ENCODE data around the gene CEACAM4.
"Not testable (repeated sequence)": the region's sequence is repeated elsewhere in the genome, so short reads cannot be mapped to it uniquely, and the experiment has no call there.

The CEACAM4 gene

DNA sequence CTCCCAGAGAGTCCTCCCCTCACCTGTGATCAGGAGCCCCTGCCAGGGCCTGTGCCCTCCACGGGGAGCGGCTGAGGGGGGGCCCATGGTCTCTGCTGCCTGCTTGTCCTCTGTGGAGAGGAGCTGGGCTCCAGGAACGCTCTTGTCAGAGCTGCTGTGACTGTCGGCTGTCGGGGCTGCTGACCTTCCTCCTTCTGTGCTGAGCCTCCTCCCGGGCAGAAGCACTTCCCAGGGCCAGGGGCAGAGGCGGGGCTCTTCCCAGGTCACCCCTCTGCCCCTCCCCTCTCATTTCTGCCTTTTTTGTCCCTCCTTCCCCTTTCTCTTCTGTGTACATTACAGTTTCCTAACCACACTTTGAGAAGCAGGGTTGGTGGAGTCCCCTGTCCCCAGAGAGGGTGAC lies at the start of gene CEACAM4:
Gene CEACAM4 (minus strand): TSS at position 198 of the 400 bp plus-strand sequence. CDS start 111 bp downstream, at position 87.
- Histone ChIP-seq H3K4me3 (peak within 1 kb of the TSS; percentile 18 to 26), H3K27me3 (peaks cover 0 to 5% of the 10 kb centered on the region in 2 donors), H3K9me3 (peaks cover 0 to 8% (median 0%) of the 10 kb centered on the region in 3 donors), H3K36me3 (no peaks in the 10 kb centered on the region), H3K27ac (no peak within 1 kb of the TSS), H3K4me1 (no peaks in the 10 kb centered on the region)
- TF ChIP-seq, protein P1, sequence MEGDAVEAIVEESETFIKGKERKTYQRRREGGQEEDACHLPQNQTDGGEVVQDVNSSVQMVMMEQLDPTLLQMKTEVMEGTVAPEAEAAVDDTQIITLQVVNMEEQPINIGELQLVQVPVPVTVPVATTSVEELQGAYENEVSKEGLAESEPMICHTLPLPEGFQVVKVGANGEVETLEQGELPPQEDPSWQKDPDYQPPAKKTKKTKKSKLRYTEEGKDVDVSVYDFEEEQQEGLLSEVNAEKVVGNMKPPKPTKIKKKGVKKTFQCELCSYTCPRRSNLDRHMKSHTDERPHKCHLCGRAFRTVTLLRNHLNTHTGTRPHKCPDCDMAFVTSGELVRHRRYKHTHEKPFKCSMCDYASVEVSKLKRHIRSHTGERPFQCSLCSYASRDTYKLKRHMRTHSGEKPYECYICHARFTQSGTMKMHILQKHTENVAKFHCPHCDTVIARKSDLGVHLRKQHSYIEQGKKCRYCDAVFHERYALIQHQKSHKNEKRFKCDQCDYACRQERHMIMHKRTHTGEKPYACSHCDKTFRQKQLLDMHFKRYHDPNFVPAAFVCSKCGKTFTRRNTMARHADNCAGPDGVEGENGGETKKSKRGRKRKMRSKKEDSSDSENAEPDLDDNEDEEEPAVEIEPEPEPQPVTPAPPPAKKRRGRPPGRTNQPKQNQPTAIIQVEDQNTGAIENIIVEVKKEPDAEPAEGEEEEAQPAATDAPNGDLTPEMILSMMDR (IDR thresholded peaks at IDR 0.05), result no peak
- intact Hi-C loops (cut with DNase I; ENCODE audit: low total_unique reads), result no loop called here
- peak in 1 of 2 donors; percentile 48 for DNase-seq

DNA sequence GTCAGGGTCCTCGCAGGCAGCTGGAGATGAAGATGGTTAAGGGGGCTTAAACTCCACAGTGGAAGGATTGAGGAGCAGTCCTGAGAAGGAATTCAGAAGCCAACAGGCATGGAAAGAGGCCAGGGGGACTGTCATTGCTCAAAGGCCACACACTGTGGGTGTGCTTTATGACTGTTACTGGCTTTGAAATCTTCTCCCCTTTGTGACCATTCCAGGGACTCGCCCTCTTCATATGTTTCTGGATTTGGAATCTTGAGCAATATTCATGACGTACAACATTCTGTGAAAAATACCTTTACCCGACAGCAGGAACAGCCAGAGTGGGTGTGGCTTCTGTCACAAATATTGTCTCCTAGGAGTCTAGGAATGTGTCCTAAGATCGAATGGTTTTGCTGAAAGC lies 44.6 kb upstream of the CEACAM4 start:
- no peaks in the 10 kb centered on the region for H3K27me3 ChIP-seq
- no peak overlapping the region for H3K27ac ChIP-seq
- DNase-seq, result no peak

DNA sequence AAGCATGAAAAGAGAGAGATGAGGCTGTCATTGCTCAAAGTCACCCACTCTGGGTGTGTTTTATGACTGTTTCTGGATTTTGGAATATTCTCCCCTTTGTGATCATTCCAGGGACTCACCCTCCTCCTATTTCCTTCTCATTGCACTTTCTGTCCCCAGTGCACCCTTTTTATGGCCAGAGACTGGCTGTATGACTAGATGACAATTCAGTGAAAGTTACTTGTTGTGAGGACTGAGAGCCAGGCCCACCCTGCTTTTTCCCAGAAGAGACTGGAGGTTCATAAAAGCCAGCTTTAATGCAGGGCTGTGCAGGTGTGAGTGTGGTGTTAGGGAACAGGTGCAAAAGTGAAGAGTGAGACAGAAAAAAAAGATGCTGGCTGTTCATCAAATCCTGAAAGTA lies 43.9 kb upstream of the CEACAM4 start:
- no peak overlapping the region for H3K27ac ChIP-seq
- intact Hi-C loops (cut with DNase I; ENCODE audit: low total_unique reads), result no loop called here
- no peak for DNase-seq
- no peaks in the 10 kb centered on the region for H3K4me1 ChIP-seq
- TF ChIP-seq, protein P1 (IDR thresholded peaks at IDR 0.05), result no peak
- no peak overlapping the region for H3K4me3 ChIP-seq
- no peaks in the 10 kb centered on the region for H3K36me3 ChIP-seq
- no peaks in the 10 kb centered on the region for H3K27me3 ChIP-seq
- peaks cover 3 to 11% (median 7%) of the 10 kb centered on the region in 3 donors for H3K9me3 ChIP-seq

More for the DNA sequence above, 44.6 kb upstream of the CEACAM4 start:
- no peaks in the 10 kb centered on the region for H3K36me3 ChIP-seq
- H3K4me1 ChIP-seq, result no peaks in the 10 kb centered on the region
- H3K4me3 ChIP-seq, result no peak overlapping the region
- H3K9me3 ChIP-seq, result peaks cover 0 to 4% (median 0%) of the 10 kb centered on the region in 3 donors
- intact Hi-C loops (cut with DNase I; ENCODE audit: low total_unique reads), result no loop called here
- TF ChIP-seq, protein P1 (IDR thresholded peaks at IDR 0.05), result no peak

DNA sequence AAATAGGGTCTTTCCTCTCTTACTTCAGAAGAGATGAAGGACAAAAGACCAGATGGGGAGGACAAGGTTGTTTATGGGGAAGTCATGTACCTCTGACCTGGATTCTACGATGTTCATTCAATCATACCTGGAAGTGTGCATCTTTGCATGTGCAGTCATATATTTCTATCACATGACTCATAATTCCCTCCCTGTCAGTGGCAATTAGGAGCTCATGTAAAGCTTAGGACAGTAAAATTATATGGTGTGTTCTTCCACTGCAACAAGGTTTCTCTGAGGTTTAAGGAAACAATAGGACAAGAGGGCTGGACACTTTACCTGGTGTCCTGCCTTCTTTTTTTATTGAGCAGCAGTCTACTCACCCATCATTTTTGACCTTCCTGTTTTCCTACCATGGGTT lies 41.4 kb upstream of the CEACAM4 start:
- TF ChIP-seq, protein P1 (IDR thresholded peaks at IDR 0.05), result no peak
- intact Hi-C loops (cut with DNase I; ENCODE audit: low total_unique reads), result no loop called here
- H3K4me1 ChIP-seq, result no peaks in the 10 kb centered on the region
- H3K36me3 ChIP-seq, result no peaks in the 10 kb centered on the region
- peaks cover 3 to 27% (median 15%) of the 10 kb centered on the region in 3 donors for H3K9me3 ChIP-seq
- no peaks in the 10 kb centered on the region for H3K27me3 ChIP-seq
- H3K27ac ChIP-seq, result no peak overlapping the region
- no peak for DNase-seq
- H3K4me3 ChIP-seq, result no peak overlapping the region

DNA sequence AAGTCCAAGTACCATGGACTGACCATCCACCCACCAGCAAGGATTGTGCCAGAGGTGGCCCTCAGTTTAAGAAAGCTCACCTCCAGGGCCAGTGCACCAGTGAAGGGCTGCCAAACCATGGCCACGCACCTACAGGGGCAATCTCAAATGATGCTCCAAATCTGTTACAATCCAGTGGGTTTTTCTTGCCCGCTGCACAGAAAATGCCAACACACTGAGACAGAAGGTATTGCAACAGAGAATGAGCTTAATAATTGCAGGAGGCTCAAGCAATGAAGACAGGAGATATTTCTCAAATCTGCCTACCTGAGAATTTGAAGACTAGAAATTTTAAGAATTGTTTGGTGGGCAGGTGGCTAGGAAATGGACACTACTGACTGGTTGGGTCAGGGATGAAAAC lies 39.2 kb upstream of the CEACAM4 start:
- H3K4me1 ChIP-seq, result no peaks in the 10 kb centered on the region
- no peaks in the 10 kb centered on the region for H3K36me3 ChIP-seq
- H3K27ac ChIP-seq, result no peak overlapping the region
- TF ChIP-seq, protein P1 (IDR thresholded peaks at IDR 0.05), result no peak
- H3K4me3 ChIP-seq, result no peak overlapping the region
- intact Hi-C loops (cut with DNase I; ENCODE audit: low total_unique reads), result no loop called here
- no peaks in the 10 kb centered on the region for H3K27me3 ChIP-seq
- no peak for DNase-seq
- H3K9me3 ChIP-seq, result peaks cover 3 to 27% (median 15%) of the 10 kb centered on the region in 3 donors

DNA sequence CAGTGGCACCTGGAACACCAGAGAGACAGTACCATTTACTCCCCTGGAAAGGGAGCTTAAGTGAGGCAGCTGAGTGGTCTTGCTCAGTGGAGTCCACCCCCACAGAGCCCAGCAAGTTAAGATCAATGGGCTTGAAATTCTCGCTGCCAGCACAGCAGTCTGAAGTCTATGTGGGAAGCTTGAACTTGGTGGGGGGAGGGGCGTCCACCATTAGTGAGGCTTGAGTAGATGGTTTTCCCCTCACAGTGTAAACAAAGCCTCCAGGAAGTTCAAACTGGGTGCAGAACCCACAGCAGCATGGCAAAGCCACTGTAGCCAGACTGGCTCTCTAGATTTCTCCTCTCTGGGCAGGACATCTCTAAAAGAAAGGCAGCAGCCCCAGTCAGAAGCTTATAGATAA lies 30.3 kb upstream of the CEACAM4 start:
- Histone ChIP-seq H3K4me3 (no peak overlapping the region), H3K4me1 (no peaks in the 10 kb centered on the region), H3K9me3 (peaks cover 0 to 6% (median 0%) of the 10 kb centered on the region in 3 donors), H3K27me3 (no peaks in the 10 kb centered on the region), H3K27ac (no peak overlapping the region), H3K36me3 (no peaks in the 10 kb centered on the region)
- intact Hi-C loops (cut with DNase I; ENCODE audit: low total_unique reads), result no loop called here
- DNase-seq, result no peak
- TF ChIP-seq, protein P1 (IDR thresholded peaks at IDR 0.05), result no peak

DNA sequence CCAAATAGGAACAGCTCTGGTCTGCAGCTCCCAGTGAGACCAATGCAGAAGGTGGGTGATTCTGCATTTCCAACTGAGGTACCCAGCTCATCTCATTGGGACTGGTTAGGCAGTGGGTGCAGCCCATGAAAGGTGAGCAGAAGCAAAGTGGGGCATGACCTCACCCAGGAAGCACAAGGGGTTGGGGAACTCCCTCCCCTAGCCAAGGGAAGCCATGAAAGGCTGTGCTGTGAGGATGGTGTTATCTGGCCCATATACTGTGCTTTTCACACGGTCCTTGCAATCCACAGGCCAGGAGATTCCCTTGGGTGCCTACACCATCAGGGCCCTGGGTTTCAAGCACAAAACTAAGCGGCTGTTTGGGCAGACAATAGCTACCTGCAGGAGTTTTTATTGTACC lies 29.9 kb upstream of the CEACAM4 start:
- H3K36me3 ChIP-seq; H3K27ac ChIP-seq; H3K4me3 ChIP-seq; intact Hi-C loops (cut with DNase I; ENCODE audit: low total_unique reads); H3K4me1 ChIP-seq; DNase-seq; H3K27me3 ChIP-seq; H3K9me3 ChIP-seq: not testable (repeated sequence)
